Effector memory CD4-positive, alpha-beta T cell (primary cell): Measurements from ENCODE around the gene OR6C65.
"Not testable (repeated sequence)": the region's sequence is repeated elsewhere in the genome, so short reads cannot be mapped to it uniquely, and the experiment has no call there.

Source experiments
- DNase-seq, 3 donors: peaks; one replicate each; pipeline ENCODE4 v3.0.0-alpha.2; 2020
- H3K27ac ChIP-seq: 2 replicates; pipeline ENCODE4 v1.7.0; 2013; ENCODE audit warnings: mild to moderate bottlenecking, low read length, moderate library complexity; ENCODE audit not compliant: insufficient read depth, poor library complexity, severe bottlenecking
- H3K27me3 ChIP-seq: replicated peaks from 2 replicates; pipeline ENCODE4 v1.7.0; 2013; ENCODE audit warnings: mild to moderate bottlenecking, low read length; ENCODE audit not compliant: insufficient read depth, control insufficient read depth, poor library complexity, severe bottlenecking
- H3K36me3 ChIP-seq: 2 replicates; pipeline ENCODE4 v1.7.0; 2013; ENCODE audit warnings: mild to moderate bottlenecking, low read length, moderate library complexity; ENCODE audit not compliant: control insufficient read depth, insufficient read depth
- H3K4me1 ChIP-seq: 2 replicates; pipeline ENCODE4 v1.7.0; 2013; ENCODE audit warnings: low read length, mild to moderate bottlenecking; ENCODE audit not compliant: control insufficient read depth, insufficient read depth, poor library complexity, severe bottlenecking
- H3K4me3 ChIP-seq: 2 replicates; pipeline ENCODE4 v1.7.0; 2013; ENCODE audit warnings: low read length, low read depth, mild to moderate bottlenecking; ENCODE audit not compliant: insufficient read depth, poor library complexity, severe bottlenecking
- H3K9me3 ChIP-seq: 2 replicates; pipeline ENCODE4 v1.7.0; 2013; ENCODE audit warnings: mild to moderate bottlenecking, low read length, moderate library complexity; ENCODE audit not compliant: control insufficient read depth

OR6C65 gene

DNA sequence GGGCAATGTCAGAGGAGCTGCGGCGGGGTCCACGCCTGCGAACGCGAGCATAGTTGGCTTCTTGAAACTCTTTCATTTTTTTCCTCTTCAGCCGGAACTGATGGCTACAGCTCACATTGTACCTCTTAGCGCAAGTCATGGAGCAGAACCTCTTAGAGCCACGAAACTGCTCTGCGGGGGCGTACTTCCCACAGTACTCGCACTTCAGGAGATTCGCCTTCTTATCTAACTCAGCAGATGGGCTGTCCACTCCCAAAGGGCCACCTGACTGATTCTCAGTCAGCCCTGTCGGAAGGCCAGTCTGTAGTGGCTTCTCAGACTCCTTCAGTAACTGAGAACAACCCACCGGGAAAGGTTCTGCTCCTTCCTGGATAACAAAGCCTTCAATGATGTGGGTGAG is 11.8 kb downstream of the OR6C65 start:
- H3K4me1 ChIP-seq, H3K27me3 ChIP-seq, H3K4me3 ChIP-seq, H3K36me3 ChIP-seq, DNase-seq, H3K27ac ChIP-seq, H3K9me3 ChIP-seq: not testable (repeated sequence)

DNA sequence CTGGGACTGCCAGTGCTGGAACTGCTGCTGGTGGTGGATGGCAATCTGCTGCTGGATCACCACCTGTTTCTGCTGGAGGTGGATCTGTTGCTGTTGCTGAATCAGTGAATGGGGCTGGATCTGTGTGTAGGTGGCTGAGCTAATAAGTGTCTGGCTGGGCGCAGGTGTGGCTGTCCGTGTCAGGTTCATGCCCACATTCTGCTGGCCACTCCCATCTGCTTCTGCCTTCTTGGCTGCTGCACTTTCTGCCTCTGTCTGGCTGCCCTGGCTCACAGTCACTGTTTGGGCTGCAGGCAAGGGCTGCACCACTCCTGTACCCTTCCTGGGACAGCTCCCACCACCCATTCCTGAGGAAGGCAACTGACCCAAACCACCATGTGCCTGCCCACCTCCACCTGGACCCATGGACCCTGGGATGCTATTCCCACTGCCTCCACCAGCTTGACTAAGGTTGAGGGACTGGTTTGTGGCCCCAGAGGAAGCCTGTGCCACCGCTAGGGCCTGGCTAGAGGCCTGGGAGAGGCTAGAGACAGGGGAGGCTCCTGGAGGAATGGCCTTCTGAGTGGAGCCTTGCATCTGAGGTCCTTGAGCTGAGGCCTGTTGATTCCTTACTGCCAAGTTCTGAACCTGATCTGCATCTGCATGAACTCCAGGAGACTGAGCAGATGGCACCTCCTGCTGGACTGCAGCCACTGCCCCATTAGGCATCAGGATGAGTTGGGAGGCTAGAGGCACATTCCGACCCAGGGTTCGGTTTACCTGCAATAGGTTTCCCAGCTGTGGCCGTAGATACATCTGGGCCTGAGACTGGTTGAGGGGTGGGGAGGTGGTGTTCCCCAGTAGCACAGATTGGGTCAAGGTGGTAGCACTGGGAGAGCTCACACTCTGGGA is 13.4 kb downstream of the OR6C65 start:
- H3K4me3 ChIP-seq, H3K27ac ChIP-seq, H3K9me3 ChIP-seq, H3K27me3 ChIP-seq, H3K4me1 ChIP-seq, DNase-seq, H3K36me3 ChIP-seq: not testable (repeated sequence)

DNA sequence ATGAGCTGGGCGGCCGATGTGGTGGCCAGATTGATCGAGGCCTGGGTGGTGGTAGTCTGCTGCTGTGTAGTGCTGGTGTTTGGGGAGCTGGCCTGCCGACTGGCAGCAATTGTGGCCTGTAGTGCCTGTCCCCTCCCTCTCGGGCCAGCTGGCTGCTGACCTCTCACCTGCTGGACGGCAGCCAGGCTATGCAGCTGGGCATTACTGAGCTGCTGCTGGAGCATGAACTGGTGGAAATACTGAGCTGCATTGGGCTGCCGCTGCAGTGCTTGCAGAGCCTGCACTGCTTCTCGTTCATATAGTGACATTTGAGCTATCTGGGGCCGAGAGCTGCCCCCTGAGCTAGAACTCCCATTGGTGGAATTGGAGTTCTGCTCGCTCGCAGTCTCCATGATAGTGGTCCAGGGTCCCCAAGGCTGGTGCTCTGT is 14.1 kb downstream of the OR6C65 start:
- H3K4me3 ChIP-seq, H3K4me1 ChIP-seq, H3K36me3 ChIP-seq, H3K27ac ChIP-seq, DNase-seq, H3K27me3 ChIP-seq, H3K9me3 ChIP-seq: not testable (repeated sequence)

DNA sequence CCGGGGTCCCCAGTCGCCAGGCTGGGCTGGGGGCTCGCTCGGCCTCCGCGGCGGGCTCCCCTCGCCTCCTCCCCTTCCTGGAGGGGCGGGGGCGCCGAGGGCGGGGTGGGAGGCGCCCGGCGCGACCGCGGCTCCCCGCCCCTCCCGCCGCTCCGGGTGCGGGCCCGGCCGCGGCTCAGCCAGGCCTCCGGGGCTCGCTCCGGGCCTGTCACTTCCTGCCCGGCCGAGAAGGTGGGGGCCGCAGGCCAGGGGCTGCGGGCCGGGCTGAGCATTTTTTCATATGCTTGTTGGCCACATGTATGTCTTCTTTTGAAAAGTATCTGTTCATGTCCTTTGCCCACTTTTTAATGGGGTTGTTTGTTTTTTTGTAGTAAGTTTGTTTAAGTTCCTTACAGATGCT is 14.6 kb downstream of the OR6C65 start:
- not testable (repeated sequence) for H3K9me3 ChIP-seq, H3K36me3 ChIP-seq, H3K27ac ChIP-seq, H3K4me1 ChIP-seq, DNase-seq, H3K4me3 ChIP-seq, H3K27me3 ChIP-seq

DNA sequence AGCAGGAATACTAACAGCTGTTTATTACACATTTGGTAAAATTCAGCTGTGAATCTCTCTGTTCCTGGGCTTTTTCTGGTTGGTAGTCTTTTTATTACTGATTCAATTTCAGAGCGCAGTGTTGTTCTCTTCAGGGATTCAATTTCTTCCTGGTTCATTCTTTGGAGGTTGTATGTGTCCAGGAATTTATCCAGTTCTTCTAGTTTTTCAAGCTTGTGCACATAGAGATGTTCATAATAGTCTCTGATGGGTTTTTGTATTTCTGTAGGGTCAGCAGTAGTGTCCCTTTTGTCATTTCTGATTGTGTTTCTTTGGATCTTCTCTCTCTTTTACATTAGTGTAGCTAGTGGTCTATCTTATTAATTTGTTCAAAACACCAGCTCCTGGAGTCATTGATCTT is 16.6 kb downstream of the OR6C65 start:
- DNase-seq, result no peak
- H3K9me3 ChIP-seq, result no peaks in the 10 kb centered on the region
- no peaks in the 10 kb centered on the region for H3K36me3 ChIP-seq
- H3K4me3 ChIP-seq, result no peak overlapping the region
- H3K27ac ChIP-seq, result no peak overlapping the region
- no peaks in the 10 kb centered on the region for H3K27me3 ChIP-seq
- no peaks in the 10 kb centered on the region for H3K4me1 ChIP-seq

DNA sequence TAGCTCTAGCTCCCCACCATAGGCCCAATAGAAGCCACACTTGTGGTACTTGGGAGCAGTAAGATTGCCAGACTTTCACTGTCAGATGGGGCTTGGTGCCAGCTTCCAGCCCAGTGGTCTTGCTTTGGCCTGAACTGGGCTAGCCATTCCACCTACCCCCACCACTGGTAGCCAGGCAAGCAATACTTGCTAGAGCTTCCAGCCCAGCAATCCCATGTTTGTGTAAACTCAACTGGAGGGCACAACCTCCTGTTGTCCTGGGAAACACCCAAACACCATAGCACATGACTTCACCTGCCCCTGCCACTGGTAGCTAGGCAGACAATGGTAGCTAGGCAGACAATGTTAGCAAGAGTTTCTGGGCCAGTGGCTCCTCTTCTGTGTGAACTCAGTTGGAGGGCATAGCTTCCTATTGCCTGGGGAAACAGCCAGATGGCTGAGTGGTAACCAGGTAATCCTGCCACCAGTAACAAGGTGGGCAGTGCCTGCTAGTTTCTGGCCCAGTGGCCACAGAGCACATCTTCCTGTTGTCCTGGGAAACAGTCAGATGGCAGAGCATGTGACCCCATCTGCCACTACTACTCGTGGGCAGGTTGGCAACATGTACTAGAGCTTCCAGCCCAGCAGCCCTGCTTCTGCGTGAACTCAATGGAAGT is 20.1 kb downstream of the OR6C65 start:
- no peak for DNase-seq
- no peak overlapping the region for H3K4me3 ChIP-seq
- no peaks in the 10 kb centered on the region for H3K9me3 ChIP-seq
- H3K27ac ChIP-seq, result no peak overlapping the region
- no peaks in the 10 kb centered on the region for H3K27me3 ChIP-seq
- no peaks in the 10 kb centered on the region for H3K36me3 ChIP-seq
- H3K4me1 ChIP-seq, result no peaks in the 10 kb centered on the region

DNA sequence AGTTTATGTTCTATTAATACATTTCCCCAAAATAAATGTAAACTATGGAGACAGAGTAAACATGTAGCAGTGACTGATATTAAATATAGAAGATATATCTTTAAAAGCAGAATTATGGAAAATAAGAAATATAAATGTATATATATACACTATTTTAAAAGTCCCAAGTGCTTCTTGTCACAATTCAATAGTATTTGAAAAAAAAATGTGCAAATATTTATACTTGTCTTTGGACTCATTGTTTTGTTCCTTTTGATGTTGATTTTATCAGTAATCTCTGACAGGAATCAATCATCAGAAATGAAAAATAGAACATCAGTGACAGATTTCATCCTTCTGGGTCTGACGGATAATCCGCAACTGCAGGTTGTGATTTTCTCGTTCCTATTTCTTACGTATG is 25.6 kb downstream of the OR6C65 start, which contains the start of gene OR6C76:
Gene OR6C76, plus strand, starts transcription at position 301 of the 400 bp plus-strand sequence. Its CDS starts 0 bp downstream, at position 301.
- no peaks in the 10 kb centered on the region for H3K36me3 ChIP-seq
- H3K4me1 ChIP-seq, result no peaks in the 10 kb centered on the region
- H3K9me3 ChIP-seq, result no peaks in the 10 kb centered on the region
- DNase-seq, result no peak
- H3K27me3 ChIP-seq, result no peaks in the 10 kb centered on the region
- no peak within 1 kb of the TSS for H3K4me3 ChIP-seq
- H3K27ac ChIP-seq, result no peak within 1 kb of the TSS

DNA sequence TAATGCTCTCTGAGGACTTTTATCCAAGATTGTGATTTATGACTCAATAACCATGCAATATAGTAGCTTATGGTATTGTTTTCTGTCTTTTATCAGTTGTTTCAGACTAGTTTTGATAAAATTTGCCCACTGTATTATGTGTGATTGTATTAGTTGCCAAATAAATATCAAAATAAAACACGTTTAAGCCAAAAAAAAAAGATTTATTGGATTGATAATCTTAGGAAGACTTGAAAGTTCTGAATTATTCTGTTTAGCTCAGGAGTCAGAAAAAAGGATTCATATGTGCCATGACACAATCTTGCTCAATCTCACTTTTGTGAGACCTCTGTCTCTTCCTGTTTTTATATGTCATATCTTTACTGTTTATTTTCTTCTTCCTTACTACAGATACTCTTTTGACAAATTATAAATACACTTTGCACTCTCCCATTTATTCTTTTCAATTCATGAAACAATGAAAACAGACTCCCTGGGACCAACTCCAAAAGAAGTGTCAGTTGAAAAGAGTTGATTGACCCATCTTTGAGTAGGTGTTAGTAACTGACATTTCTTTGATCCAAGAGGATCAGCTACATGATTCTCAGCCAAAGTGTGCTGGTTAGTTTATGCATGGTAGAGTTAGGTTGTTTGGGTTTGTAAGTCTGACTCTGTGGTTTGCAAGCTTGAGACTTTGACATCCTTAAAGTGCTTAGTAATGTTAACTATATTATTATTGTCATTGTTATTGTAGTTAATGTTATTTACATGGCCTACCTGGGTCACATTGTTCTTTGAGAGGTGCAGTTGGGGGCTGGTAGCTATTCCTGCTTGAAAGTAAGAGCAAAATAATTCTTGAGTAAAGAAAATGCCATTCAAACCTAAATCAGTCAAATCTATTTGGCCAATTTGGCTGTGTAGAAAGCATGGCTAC is 28.3 kb downstream of the OR6C65 start:
- Histone ChIP-seq H3K9me3 (no peaks in the 10 kb centered on the region), H3K36me3 (no peaks in the 10 kb centered on the region), H3K4me3 (no peak overlapping the region), H3K4me1 (no peaks in the 10 kb centered on the region), H3K27ac (no peak overlapping the region), H3K27me3 (no peaks in the 10 kb centered on the region)
- DNase-seq, result no peak

DNA sequence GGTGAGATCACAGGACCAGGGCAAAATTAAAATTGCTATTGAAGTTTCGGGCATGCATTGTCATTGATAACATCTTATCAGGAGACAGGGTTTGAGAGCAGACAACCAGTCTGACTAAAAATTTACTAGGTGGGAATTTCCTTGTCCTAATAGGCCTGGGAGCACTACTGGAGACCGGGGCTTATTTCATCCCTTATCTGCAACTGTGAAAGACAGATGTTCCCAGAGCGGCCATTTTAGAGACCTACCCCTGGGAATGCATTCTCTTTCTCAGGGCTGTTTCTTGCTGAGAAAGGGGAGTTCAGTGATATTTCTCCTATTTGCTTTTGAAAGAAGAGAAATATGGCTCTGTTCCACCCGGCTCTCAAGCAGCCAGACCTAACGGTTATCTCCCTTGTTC is 40.9 kb downstream of the OR6C65 start:
- not testable (repeated sequence) for H3K4me3 ChIP-seq

More for the DNA sequence above, 40.9 kb downstream of the OR6C65 start:
- not testable (repeated sequence) for H3K27me3 ChIP-seq, H3K27ac ChIP-seq, H3K4me1 ChIP-seq, H3K9me3 ChIP-seq, H3K36me3 ChIP-seq, DNase-seq
